OCI-LY1 (cell line): ENCODE results near the gene FMNL3.

Experiments
- CTCF ChIP-seq: fragments of 200-600 bp; sonication (generic), shearing (Covaris generic); IDR thresholded peaks from 2 replicates; pipeline ENCODE4 v1.5.1; 2017; ENCODE audit warnings: mild to moderate bottlenecking, antibody characterized with exemption, low read length, moderate library complexity, mixed read lengths
- EZH2 ChIP-seq: fragments of 200-600 bp; sonication (generic), shearing (Covaris generic); IDR thresholded peaks from 2 replicates; pipeline ENCODE4 v1.8.0; 2017; ENCODE audit warnings: borderline replicate concordance, mixed run types, mild to moderate bottlenecking, antibody characterized with exemption, low read length, moderate library complexity, mixed read lengths

- TF ChIP-seq CTCF (peak; percentile 96), EZH2 (no peak)
Observed at GRCh38 chr12:49740930-49741881, 34.0 kb upstream of the FMNL3 start, which contains the start of gene TMBIM6.
